CD4-positive, alpha-beta T cell treated with Interleukin-15 for 4 hours (primary cell): Measurements from ENCODE around the gene CYP24A1.
"Not testable (repeated sequence)": the region's sequence is repeated elsewhere in the genome, so short reads cannot be mapped to it uniquely, and the experiment has no call there.

Source experiments
- DNase-seq: peaks from one replicate; pipeline ENCODE4 v3.0.0-alpha.2; 2020; ENCODE audit warnings: low spot score

Gene CYP24A1

DNA sequence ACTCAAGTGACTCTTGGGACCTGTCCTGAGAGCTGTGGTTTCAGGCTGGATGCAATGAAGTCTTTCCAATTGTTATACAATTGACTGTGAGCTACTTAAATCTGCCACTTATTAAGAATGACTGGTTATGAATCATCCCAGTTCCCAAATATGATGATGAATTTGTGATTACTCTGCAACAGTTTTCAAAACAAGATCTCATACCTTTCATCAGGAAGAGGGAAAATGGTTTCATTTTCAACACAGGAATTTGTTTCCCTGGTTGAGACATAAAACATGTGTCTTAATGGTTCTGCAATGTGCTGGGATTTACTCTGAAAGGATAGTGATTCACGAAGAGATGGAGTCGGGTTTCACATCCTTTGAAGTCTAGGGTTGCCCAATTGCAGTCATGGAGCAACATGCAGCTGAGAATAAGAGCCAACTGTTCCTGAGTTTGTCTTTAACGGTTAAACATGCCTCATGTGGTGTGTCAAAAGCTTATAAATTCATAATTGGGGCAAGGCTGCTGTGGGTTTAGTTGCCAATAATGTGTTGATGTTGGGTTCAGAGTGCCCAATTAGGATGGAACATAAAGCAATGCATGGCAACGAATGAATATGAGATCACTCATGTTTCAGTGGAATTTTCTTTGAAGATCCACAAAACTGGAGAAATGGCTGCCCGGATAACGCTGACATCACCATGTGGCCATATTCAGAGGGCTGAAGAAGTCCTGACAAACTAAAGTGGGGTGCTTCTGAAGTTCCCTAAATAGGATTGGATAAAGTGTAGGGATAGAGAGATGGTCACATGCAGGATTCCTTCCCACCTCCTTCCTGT is 41.0 kb downstream of the CYP24A1 start:
- DNase-seq, result no peak

DNA sequence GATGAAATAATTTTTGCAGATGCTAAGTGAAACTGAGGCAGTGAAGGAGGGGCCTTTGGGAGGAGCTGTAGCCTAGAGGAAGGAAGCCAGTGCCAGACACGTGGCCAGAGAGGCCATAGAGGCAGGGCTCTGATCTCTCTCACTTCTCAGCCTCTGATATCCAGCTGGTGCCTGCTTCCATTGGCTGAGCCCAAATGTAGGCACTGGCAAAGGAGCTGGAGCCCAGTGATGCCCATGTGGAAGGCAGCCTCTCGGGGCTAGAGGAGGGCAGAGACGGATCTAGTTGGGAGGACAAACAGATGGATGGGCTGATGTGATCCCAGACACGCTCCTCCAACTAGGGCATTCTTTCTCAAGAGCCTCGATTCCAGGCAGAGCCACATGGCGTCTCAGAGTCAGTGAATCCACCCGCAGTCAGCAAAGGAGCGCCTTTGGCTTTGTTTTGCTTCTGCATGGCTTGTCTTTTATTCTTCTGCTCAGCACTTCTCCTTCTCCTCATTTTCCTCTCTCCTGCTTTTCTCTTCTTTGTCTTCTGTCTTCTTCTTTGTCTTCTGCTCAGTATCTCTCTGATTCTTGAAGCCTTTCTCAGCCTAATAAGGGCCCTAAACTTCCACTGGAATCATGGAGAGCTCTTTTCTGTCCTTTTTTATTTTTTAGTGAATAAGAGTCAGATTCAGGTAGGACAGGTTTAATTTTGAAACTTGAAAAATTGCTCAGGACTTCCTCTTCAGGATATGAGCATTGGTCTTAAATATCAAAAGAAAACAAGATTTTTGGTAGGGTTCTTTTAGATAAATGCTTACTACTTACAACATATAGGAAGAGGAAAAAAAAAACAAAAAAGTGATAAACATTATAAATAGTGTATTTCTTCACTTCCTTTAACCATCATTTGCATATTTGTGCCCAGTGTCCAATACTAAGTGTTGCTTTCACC is 41.8 kb downstream of the CYP24A1 start:
- no peak for DNase-seq

DNA sequence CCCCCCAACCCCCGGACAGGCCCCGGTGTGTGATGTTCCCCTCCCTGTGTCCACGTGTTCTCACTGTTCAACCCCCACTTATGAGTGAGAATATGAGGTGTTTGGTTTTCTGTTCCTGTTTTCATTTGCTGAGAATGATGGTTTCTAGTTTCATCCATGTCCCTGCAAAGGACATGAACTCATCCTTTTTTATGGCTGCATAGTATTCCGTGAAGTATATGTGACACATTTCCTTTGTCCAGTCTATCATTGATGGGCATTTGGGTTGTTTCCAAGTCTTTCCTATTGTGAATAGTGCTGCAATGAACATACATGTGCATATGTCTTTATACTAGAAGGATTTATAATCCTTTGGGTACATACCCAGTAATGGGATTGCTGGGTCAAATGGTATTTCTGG is 42.7 kb downstream of the CYP24A1 start:
- not testable (repeated sequence) for DNase-seq

DNA sequence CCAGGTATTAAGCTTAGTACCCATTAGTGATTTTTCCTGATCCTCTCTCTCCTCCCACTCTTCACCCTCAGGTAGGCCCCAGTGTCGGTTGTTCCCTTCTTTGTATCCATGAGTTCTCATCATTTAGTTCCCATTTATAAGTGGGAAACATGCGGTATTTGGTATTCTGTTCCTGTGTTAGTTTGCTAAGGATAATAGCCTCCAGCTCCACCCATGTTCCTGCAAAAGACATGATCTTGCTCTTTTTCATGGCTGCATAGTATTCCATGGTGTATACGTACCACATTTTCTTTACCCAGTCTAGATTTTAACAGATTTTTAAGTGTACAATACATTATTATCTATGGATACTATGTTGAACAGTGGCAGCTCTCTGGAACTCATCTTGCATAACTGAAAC is 44.4 kb downstream of the CYP24A1 start:
- DNase-seq, result no peak

DNA sequence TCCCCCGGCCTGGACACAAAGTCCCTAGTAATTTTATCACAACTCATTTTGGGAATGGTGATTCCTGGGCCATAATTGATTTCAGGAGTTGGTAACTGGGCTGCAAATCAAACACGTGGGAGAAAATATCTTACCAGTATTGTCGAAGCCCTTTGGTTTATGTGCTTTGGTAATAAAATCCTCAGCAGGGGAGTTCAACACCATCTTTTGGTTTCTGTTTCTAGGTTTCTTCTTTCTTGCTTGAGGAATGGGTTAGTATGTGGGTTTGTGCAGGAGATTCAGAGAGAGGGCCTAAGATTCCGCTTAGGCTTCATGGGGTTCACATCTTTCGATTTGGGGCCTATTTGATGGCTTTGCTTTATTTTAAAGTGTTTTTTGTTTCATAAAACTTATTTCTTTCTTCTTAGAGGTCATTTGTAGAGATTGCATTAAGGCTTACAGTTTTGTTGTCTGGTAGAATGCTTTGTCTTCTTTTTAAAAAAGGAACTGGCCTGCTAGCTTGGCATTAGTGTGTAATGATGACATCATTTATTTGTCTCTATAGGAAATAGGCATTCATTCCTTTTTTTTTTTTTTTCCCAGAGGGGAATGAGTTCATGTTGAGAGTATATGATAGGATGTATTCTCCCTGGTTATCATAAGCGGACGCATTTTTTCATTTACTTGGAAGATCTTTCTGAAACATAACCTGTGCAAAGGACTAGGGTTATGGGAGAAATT is 45.8 kb downstream of the CYP24A1 start:
- DNase-seq, result no peak

DNA sequence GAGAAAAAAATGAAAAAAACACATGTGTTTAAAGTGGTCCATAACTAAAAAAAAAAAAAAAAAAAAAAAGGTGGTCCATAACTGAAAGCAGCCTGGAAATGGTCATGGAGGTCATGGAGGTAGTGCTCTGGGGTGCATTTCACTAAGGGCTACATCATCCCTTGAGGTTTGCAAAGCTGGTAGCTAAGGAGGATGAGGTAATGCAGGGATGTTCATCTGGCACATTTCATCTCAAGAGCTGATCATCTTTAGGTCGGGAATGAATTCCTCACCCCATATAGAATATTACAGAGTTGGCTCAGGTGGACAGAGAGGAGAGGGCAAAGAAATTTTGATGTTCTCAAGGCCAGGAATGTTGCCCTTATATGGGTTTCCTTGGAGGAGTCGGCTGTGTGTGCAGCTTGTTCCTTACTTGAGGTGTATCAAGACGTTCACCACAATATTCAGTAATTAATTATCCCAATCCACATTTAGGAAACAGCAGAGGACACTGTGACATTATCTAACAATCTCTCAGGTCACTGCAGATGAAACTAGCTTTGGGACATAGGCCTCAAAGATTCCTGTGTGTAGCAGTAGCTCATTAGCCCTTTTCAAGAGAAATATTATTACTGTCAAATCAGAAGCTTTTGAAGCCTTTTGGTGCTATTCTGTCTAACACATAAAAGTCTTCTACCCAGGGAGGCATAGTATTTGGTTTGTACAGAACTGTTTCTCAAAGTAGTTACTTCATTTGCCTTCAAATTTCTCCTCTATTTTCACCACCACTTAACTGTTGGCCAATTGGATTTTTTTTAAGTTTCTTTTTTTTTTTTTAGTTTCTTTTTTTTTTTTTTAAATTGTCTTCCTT is 46.8 kb downstream of the CYP24A1 start:
- no peak for DNase-seq

DNA sequence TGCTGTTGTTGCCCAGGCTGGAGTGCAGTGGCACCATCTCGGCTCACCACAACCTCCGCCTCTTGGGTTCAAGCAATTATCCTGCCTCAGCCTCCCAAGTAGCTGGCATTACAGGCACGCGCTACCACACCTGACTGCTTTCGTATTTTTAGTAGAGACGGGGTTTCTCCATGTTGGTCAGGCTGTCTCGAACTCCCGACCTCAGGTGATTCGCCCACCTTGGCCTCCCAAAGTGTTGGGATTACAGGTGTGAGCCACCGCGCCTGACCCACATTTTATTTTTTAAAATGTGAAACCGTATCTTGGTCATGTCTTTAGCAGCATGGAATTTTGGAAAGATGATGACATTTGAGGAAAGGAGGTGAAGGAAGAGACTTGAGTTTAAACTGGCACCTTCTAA is 47.5 kb downstream of the CYP24A1 start:
- not testable (repeated sequence) for DNase-seq

DNA sequence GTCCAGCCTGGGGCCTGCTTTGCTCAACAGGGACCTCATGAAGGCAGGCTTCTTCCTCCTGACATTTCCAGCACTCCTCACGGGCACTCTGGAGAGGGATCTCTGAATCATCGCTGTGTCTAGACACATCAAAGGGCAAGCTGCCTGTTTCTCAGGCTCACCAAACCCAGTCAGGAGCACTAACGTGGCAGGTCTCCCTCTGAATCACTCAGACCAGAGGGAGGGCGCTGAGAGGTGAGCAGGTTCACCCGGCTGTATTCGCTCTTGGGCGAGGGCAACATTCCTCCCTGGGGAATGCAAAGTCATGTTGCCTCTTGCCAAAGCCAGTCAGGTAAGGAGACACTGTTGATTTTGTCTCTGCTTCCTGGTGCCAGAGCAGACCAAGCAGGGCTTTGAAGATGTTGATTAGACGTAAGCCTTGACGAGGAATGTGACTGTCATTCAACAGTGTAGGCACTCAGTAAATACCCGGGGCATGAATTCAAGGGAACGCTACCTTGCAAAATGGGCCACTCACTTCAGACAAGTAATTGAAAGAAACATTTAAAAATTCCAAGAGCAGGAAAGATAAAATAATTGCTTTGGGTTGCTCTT is 50.1 kb downstream of the CYP24A1 start:
- no peak for DNase-seq

DNA sequence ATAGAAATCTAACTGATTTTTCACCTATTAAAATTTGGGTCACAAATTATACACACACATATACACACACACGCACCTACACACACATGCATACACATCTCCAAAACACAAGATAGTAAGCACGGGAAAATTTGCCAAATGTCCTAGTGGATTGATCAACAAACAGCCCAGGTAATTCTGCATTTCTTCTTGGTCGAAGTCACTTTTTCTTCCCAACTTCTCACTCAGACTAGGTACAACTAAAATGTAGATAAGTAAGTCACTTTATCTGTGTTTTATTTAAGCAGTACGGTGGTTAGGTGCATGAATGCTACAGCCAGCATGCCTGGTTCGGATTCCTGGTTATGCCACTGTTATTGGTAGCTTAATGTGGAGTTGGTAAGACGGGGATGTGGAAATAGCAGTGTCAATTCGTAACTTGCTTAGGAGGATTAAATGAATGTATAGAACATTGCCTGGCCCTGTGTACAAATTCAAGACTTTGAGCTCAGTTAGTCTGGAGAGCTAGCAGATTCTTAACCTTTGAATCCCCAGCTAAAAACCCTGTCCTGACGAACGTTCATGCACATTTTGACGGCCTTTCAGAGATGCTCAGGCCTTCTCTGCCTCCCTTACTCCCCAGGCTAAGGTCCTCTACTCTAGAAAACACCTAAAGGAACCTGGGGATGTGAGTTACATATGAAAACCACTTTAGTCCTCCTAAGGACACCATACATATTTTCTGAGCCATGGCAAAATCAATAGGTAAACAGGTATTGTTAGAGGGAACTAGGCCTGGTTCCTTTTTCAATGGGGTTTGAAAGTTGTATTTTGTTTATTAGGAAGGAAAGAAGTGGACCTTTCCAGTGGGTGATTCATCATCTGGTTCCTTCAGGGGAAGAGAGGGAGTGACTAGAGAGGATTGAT is 50.9 kb downstream of the CYP24A1 start:
- DNase-seq, result no peak

DNA sequence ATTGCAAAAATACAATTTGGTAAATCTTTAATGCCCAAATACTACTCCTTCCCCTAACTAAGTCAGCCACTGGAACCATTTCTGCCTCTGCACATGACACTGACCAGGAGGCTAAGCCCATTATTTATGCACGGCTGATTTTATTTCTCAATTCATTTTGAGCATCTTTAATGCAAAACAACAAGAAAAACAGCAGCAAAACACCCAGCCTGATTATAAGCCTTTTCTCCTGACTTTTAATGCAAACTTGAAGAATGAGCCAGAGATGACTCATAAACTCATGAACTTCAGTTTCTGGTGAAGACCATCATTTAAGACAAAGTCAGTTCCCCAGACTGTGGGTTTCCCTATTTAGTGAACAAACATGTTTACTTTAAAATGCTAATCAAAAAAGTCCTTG is 51.6 kb downstream of the CYP24A1 start:
- DNase-seq, result no peak

DNA sequence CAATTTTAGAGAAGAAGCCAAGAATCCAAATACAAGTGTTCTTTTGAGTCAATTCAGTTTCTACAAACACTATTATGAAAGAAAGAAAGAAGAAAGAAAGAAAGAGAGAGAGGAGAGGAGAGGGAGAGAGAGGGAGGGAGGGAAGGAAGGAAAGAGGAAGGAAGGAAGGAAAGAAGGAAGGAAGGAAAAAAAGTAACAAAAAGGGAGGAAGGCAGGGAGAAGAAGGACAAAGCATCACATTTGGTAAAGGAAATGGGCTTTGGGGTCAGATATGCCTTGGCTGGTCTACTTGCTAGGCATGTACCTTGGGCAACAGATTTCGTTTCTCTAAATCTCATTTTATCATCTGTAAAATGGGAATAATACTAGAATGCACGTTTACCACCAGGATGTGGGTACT is 54.0 kb downstream of the CYP24A1 start:
- no peak for DNase-seq

DNA sequence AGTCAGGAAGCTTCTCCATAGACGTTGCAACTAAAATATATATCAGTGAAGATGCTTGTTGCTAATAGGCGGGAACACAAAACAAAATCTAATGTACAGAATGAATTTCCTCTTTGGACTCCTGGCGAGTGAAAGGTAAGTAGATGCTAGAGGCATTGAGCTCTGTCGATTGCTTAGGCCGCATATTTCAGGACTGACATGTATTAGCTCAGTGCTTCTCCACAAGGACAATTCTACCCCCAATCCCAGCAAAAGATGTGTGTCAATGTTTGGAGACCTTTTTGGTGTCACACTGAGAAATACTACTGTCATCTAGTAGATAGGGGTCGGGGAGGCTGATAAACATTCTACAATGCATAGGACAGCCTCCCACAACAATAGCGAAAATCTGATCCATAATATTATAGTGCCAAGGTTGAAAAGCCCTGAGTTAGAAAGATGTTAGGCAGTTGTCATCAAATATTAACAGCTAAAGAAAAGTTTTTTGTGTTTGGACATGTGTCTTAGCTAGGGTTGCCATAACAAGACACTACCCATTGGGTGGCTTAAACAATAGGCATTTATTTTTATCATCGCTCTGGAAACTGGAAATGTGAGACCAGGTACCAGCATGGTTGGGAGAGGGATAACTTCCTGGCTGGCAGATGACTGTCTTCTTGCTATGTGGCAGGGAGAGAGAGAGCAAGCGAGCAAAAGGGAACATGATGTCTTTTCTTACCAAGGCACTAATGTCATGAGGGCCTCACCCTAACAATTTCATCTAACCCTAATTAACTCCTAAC is 55.4 kb downstream of the CYP24A1 start:
- DNase-seq, result no peak

DNA sequence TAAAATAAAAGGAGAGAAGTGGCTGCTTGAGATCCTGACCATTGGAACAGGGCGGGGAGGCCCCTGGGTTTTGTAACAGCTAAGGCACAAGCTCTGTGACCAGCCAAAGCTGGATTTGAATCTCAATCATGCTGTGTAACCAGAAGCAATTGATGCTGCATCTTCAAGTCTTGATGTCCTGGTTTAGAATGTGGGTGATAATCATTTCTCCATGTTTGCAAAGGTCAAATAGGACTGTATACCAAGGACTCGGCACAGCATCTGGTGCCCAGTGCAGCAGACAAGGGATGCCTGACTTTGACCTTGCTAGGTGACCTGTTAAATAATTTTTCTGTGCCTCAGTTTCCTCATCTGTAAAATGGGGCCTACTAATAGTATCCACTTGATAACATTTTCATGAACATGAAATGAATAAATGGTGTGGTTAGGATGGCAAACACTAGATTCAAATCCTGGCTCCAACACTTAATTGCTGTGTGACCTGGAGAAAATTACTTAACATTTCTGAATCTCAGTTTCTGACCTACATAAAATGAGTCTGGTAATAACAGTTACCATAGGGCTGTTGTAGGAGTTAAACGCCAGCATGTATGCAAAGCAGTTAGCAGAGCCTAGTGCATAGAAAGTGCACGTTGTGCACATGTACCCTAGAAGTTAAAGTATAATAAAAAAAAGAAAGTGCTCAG is 57.1 kb downstream of the CYP24A1 start:
- DNase-seq, result no peak

DNA sequence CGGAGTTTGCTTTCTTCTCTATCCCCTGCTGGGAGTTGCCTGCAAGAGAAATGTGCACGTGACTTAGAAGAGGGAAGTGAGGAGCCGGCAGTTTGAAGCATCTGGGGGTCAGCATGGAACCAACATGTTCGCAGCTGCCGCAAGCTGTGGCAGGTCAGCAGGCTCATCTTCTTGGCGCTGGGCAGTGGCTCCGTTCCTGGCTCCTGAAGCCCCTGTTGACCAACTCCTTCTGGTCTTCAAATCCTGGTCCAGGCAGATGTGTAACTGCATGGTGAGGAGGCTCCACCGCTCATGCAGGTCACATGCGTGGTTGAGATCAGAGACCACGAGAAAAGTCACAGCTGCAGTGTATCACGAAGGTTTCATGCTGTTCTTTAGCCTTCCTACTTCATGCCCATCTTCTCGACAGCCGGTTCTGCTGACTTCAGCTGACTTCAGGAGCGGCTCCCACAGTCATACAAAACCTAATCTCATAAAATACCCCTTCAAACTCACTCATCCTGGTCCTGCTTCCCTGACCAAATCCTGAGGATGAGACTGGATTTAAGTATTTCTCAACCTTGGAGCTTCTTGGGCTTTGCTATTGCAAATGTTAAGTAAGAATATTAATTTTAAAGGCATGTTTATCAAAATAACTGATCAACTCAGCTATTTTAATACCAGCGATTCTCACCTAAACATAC is 58.5 kb downstream of the CYP24A1 start:
- no peak for DNase-seq

DNA sequence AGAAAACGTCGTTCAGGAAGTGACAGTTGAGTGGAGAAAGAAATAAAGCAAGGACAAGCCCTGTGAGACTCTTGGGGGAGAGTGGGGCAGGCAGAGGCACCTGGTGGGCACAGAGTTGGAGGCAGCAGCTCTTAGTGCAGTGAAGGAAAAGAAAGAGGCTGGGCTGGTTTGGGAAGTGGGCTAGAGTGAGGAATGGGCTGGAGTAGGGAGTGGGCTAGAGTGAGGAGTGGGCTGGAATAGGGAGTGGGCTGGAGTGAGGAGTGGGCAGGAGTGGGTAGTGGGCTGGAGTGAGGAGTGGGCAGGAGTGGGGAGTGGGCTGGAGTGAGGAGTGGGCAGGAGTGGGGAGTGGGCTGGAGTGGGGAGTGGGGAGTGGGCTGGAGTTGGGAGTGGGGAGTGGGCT is 59.7 kb downstream of the CYP24A1 start:
- no peak for DNase-seq

DNA sequence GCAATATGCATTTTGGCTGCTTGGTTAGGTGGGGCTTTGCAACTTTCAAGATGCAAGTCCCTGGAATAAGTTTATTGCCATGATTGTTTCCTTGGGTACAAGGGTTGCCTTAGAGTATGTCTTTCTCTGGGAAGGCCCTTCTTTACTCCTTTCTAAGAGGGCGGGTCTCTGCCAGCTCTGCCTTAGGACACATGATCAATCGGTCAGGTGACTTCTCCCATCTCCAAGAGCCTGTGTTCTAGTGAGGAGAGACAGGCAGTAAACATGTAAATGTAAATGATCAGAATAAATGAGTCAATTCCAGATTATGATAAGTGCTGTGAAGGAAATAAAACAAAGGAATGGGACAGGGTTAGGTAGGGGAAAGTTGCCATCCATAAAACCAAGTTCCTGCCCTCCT is 60.2 kb downstream of the CYP24A1 start:
- DNase-seq, result no peak

DNA sequence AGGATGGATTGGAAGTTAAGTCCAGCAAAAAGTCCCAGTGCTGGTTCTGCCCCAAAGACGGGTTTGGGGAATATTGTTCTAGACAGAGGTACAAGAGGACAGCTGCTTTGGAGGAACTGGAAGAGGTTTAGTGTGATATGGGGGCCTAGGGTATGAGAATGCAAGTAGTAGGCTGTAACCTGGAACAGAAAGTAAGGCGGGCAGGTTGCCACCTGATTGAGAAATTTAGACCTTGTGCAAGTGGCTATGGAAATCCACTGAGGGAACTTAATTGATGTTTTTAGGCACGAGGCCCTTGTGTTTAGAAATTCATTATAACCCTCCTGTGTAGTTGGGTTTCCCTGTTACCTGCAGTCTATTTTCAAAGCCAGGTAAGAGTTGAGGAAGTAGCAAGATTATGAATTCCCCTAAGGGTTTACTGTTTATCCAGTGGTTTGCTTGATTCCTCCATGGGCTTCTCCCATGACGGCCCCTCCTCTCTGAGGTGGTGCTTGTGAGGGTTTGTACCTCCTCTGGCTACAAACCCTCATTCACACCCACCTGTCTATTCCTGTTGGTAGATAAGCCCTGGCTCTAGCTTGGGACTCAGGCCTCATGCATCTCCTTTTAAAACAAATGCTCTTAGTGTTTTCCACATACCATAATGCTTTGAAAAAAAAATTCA is 61.4 kb downstream of the CYP24A1 start:
- no peak for DNase-seq

DNA sequence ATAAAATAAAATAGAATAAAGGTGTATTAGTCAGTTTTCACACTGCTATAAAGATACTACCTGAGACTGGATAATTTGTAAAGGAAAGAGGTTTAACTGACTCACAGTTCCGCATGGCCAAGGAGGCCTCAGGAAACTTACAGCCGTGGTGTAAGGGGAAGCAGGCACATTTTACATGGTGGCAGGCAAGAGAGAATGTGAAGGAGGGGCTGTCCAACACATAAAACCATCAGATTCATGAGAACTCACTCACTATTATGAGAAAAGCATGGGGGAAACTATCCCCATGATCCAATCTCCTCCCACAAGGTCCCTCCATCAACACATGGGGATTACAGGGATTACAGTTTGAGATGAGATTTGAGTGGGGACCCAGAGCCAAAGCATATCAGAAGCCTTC is 62.3 kb downstream of the CYP24A1 start:
- no peak for DNase-seq
